Neural crest cell (in vitro differentiated cells): ENCODE measurements around the gene HOXA6. TPM values are rescaled to one million over a fixed set of nuclear protein-coding genes. Genes with fewer than 3 reads are reported as not detected.

Experiments
- DNase-seq: peaks from one replicate; pipeline ENCODE4 v3.0.0; 2021; ENCODE audit warnings: low read depth, mixed read lengths, low spot score
- H3K27ac Mint-ChIP-seq: one replicate; pipeline ENCODE4 v1.8.0; 2021; ENCODE audit warnings: mild to moderate bottlenecking, mixed read lengths; ENCODE audit not compliant: unreplicated experiment
- H3K27me3 Mint-ChIP-seq: 2 replicates; pipeline ENCODE4 v1.8.0; 2021; ENCODE audit warnings: low read depth, mild to moderate bottlenecking, mixed read lengths
- H3K36me3 Mint-ChIP-seq: 2 replicates; pipeline ENCODE4 v1.8.0; 2021; ENCODE audit warnings: low read depth, mild to moderate bottlenecking, mixed read lengths
- H3K4me1 Mint-ChIP-seq: 2 replicates; pipeline ENCODE4 v1.8.0; 2021; ENCODE audit warnings: mixed read lengths
- H3K4me3 Mint-ChIP-seq: one replicate; pipeline ENCODE4 v1.8.0; 2021; ENCODE audit warnings: mild to moderate bottlenecking, mixed read lengths
- H3K9me3 Mint-ChIP-seq: 2 replicates; pipeline ENCODE4 v1.8.0; 2021; ENCODE audit warnings: mixed read lengths
- total RNA-seq: library from RNA; stranded (reverse); gene quantifications from 2 replicates; pipeline ENCODE4 v1.2.1, GENCODE V29; 2021
- TF ChIP-seq, protein P1 (sequence below): fragments of 200-600 bp; sonication (generic); conservative IDR thresholded peaks from 2 replicates; pipeline ENCODE4 v1.5.0; 2021; ENCODE audit warnings: antibody characterized with exemption, mild to moderate bottlenecking

Gene HOXA6
- total RNA-seq, 1 donor from 2014 or later: 1.6 TPM

- H3K4me1 Mint-ChIP-seq: peaks cover 80% of the 10 kb centered on the region
- H3K27ac Mint-ChIP-seq: peak overlapping the region; percentile 99
- DNase-seq: no peak
- TF ChIP-seq, protein P1, sequence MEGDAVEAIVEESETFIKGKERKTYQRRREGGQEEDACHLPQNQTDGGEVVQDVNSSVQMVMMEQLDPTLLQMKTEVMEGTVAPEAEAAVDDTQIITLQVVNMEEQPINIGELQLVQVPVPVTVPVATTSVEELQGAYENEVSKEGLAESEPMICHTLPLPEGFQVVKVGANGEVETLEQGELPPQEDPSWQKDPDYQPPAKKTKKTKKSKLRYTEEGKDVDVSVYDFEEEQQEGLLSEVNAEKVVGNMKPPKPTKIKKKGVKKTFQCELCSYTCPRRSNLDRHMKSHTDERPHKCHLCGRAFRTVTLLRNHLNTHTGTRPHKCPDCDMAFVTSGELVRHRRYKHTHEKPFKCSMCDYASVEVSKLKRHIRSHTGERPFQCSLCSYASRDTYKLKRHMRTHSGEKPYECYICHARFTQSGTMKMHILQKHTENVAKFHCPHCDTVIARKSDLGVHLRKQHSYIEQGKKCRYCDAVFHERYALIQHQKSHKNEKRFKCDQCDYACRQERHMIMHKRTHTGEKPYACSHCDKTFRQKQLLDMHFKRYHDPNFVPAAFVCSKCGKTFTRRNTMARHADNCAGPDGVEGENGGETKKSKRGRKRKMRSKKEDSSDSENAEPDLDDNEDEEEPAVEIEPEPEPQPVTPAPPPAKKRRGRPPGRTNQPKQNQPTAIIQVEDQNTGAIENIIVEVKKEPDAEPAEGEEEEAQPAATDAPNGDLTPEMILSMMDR: no peak
- peak overlapping the region; percentile 99 for H3K4me3 Mint-ChIP-seq
- H3K9me3 Mint-ChIP-seq: no peaks in the 10 kb centered on the region
- peaks cover 94% of the 10 kb centered on the region for H3K27me3 Mint-ChIP-seq
- peaks cover 36% of the 10 kb centered on the region for H3K36me3 Mint-ChIP-seq
These were observed 47.9 kb downstream of the HOXA6 start for GRCh38 chr7:27099453-27100370.

DNA sequence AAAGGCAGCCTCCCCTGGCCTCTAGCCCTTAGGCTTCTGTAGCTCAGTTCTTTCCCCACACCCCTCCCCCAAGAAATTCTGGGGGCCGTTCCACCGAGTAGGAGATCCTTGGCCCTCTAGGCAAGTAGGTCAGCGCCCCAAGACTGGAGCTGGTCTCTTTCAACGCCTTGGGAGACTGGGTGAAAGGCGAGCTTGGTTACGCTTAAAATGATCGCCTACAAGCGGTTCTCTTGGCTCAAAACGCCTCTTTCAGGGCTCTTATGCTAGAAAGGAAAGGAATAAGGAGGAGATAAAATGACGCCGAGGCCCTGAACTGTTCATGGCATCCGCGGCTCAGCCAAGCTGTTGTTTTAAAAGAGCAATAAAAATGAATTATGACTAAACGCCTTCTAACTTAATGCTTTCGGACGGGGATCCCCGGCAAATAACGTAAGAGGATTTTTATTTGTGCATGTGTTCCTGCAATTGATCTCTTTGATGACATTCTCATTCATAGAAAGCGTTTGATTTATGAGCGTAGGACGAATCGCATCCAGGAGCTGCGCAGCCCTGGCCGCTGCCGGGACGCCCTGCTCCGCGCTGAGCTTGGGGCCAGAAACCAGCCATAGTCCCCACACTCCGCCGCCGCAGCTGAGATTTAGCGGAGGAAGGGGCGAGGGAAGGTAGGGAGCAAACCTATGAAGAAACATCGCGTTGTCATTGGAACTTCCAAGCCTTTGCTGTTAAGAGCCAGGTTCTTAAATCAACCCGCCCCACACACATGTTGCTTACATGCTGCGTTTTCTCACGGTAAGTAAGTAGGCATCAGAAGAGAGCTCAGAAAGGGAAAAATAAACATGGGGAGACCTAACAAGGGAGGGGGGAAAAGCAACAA is 48.8 kb downstream of the HOXA6 start:
- TF ChIP-seq, protein P1: no peak
- Mint-ChIP-seq H3K9me3 (no peaks in the 10 kb centered on the region), H3K4me3 (peak overlapping the region; percentile 99), H3K36me3 (peaks cover 39% of the 10 kb centered on the region), H3K4me1 (peaks cover 79% of the 10 kb centered on the region), H3K27ac (peak overlapping the region; percentile 98), H3K27me3 (peaks cover 94% of the 10 kb centered on the region)
- peak; percentile 32 for DNase-seq

GRCh38 chr7:27097686-27098577 is 49.6 kb downstream of the HOXA6 start:
- TF ChIP-seq, protein P1: no peak
- H3K4me3 Mint-ChIP-seq: peak overlapping the region; percentile 99
- peaks cover 42% of the 10 kb centered on the region for H3K36me3 Mint-ChIP-seq
- no peak for DNase-seq
- no peaks in the 10 kb centered on the region for H3K9me3 Mint-ChIP-seq
- H3K27ac Mint-ChIP-seq: peak overlapping the region; percentile 98
- peaks cover 94% of the 10 kb centered on the region for H3K27me3 Mint-ChIP-seq
- H3K4me1 Mint-ChIP-seq: peaks cover 76% of the 10 kb centered on the region

DNA sequence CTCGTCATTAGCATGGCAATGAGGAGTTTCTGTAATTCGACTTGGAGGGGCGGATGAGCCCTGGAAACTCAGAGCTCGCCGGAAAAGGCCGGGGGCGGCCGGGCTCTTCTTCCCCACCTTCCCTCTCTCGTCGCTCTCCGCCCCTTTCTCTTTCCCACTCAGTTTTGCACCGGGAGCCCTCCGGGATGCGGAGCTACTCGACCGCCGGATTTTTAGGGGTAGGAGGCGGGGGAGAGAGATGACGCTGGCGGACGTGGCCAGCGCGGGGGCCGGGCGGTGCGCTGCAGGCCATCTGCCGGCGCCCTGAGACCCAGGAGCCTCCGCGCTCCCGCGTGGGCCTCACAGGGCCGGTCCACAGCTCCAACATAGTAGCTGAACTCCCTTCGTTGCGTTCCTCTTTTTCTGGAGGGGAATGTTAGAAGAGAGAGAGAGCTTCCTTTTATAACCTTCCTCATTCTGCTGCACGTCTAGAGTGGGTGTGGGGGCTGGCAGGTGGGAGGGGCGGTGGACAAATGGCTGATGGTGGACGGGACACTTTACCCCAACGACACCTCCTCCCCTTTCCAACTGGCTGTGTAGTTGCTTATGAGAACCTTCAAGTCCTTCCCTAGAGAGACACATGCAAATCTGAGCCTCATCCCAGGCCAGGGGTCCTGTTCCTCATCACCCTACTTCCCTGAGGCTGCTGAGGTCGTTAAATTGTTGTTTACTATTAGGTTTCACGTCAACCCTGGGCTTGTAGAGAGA is 50.6 kb downstream of the HOXA6 start:
- peak overlapping the region; percentile 69 for H3K27ac Mint-ChIP-seq
- peaks cover 76% of the 10 kb centered on the region for H3K4me1 Mint-ChIP-seq
- TF ChIP-seq, protein P1: no peak
- peak overlapping the region; percentile 99 for H3K4me3 Mint-ChIP-seq
- H3K27me3 Mint-ChIP-seq: peaks cover 96% of the 10 kb centered on the region
- DNase-seq: no peak
- no peaks in the 10 kb centered on the region for H3K9me3 Mint-ChIP-seq
- peaks cover 40% of the 10 kb centered on the region for H3K36me3 Mint-ChIP-seq
